Thymus (tissue), 11 donors: ENCODE measurements around the gene B4GALNT1. TPM values are rescaled to one million over a fixed set of nuclear protein-coding genes. Genes with fewer than 3 reads are reported as not detected.

Experiments
- DNase-seq, 9 donors: peaks; one replicate each; pipeline ENCODE4 v3.0.0-alpha.2; 2013; ENCODE audit warnings: low spot score in 9 of 9, low read depth in 6 of 9, missing footprints in 1 of 9
- H3K27ac ChIP-seq, 2 donors: one replicate each; pipeline ENCODE4 v1.5.1; 2013; ENCODE audit warnings: control low read depth in 1 of 2, low read depth in 1 of 2, low read length in 1 of 2, mild to moderate bottlenecking in 1 of 2, moderate library complexity in 1 of 2
- H3K27me3 ChIP-seq, 2 donors: one replicate each; pipeline ENCODE4 v1.5.1; 2013; ENCODE audit warnings: low read length in 1 of 2; ENCODE audit not compliant: control insufficient read depth in 2 of 2, insufficient read depth in 1 of 2
- H3K36me3 ChIP-seq, 2 donors: one replicate each; pipeline ENCODE4 v1.5.1; 2013; ENCODE audit warnings: low read length in 1 of 2, mild to moderate bottlenecking in 1 of 2, moderate library complexity in 1 of 2; ENCODE audit not compliant: control insufficient read depth in 2 of 2, insufficient read depth in 2 of 2
- H3K4me1 ChIP-seq, 2 donors: one replicate each; pipeline ENCODE4 v1.5.1; 2013; ENCODE audit warnings: low read length in 2 of 2; ENCODE audit not compliant: control insufficient read depth in 2 of 2, insufficient read depth in 2 of 2
- H3K4me3 ChIP-seq, 2 donors: one replicate each; pipeline ENCODE4 v1.5.1; 2013; ENCODE audit warnings: low read length in 2 of 2, control low read depth in 1 of 2, mild to moderate bottlenecking in 1 of 2
- H3K9me3 ChIP-seq, 2 donors: one replicate each; pipeline ENCODE4 v1.5.1; 2013; ENCODE audit warnings: low read length in 1 of 2, mild to moderate bottlenecking in 1 of 2; ENCODE audit not compliant: control insufficient read depth in 2 of 2, insufficient read depth in 1 of 2
- WGBS: extraction: QIAGEN DNeasy Blood & Tissue Kit; methylation state at CpG from one replicate; pipeline ENCODE4 v1.1.7; 2013; 5-methylcytosine and 5-hydroxymethylcytosine counted together
- polyA plus RNA-seq: library from polyadenylated mRNA; stranded (reverse); fragments of 200-250 nt; gene quantifications from one replicate; pipeline ENCODE4 v1.2.3, GENCODE V29; 2013
- total RNA-seq: library from RNA; stranded (reverse); fragments of 120-200 nt; gene quantifications from one replicate; pipeline ENCODE4 v1.2.4, GENCODE V29; 2013
- donor health status: healthy.

B4GALNT1 gene
- total and polyA plus RNA-seq, 2 donors, result 0.57 to 1.3 TPM

DNA sequence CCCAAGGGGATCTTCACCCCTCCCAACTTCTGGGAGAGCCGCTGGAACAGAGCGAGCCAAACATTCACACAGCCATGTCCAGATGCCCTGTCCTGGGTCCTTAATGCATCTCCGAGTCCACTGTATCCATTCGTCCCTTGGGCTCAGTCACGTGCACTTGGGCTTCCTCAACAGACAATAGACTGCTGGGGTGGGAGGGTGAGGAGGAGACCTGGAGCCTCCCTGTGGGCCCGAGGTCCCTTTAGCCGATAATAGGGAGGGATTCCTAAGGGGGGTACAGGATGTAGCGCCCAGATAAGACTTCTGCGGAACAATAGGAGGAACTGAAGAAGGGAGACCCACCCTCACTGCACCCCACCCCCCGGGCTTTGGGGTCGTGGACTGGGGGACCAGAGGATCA is 15.1 kb downstream of the B4GALNT1 start:
- Histone ChIP-seq H3K27me3 (peaks cover 56 to 99% of the 10 kb centered on the region in 2 donors), H3K27ac (no peak overlapping the region), H3K9me3 (peaks cover 0 to 10% of the 10 kb centered on the region in 2 donors), H3K4me1 (peaks cover 0 to 33% of the 10 kb centered on the region in 2 donors), H3K36me3 (no peaks in the 10 kb centered on the region), H3K4me3 (no peak overlapping the region)
- no peak for DNase-seq
- 54% methylated on average over 11 of the region's 11 CpGs for WGBS

DNA sequence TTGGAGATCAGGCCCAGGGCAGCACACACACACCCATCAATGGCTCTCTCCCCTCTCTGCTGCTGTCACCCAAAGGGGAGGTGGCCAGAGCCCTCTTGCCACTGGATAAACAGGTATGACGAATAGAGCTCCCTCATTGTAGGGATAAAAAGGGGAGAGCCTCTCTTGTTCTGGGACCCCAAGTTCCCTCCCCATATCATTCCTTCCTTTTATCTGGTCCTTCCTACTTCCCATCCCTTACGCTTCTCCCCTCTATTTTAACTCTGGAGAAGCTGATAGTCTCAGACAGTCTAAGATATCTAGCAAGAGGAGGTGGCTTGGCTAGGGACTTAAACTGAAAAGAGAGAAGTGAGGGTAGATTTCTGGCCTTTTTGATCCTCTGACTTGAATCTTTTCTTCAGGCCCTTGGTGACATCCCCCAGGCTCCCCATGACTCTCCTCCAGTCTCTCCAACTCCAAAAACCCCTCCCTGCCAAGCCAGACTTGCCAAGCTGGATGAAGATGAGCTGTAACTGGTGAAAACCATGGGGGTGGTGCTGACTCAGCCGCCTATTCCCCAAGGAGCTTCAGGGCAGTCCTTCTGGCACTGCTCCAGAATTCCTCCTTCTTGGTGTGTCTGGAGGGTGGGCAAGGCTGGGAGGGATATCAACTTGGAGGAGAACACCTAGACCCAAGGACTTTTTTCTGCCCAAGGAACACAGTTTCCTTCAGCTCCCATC is 16.5 kb downstream of the B4GALNT1 start:
- Histone ChIP-seq H3K36me3 (no peaks in the 10 kb centered on the region), H3K4me1 (peaks cover under 1 to 29% of the 10 kb centered on the region in 2 donors), H3K9me3 (peaks cover 0 to 10% of the 10 kb centered on the region in 2 donors), H3K27ac (no peak overlapping the region), H3K27me3 (peaks cover 53 to 99% of the 10 kb centered on the region in 2 donors), H3K4me3 (no peak overlapping the region)
- DNase-seq, result no peak
- 91% methylated on average over 3 of the region's 3 CpGs for WGBS

DNA sequence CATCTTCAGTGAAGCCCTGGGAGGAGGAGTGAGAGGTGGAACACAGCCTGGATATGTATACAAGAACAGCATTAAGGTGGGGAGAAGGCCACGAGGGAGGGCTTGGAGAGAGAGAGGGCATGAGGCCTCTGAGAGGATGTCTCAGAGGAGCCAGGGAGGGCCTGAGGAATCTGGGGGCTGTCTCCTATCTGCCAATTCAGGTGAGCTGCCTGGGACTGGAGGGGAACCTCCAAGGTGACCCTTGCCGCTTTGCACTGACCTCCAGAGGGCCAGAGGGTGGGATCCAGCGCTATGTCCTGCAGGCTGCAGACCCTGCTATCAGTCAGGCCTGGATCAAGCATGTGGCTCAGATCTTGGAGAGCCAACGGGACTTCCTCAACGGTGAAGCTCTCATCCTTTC is 17.4 kb downstream of the B4GALNT1 start:
- Histone ChIP-seq H3K27me3 (peaks cover 52 to 99% of the 10 kb centered on the region in 2 donors), H3K4me3 (no peak overlapping the region), H3K36me3 (no peaks in the 10 kb centered on the region), H3K9me3 (peaks cover 0 to 4% of the 10 kb centered on the region in 2 donors), H3K4me1 (peaks cover 8 to 27% of the 10 kb centered on the region in 2 donors), H3K27ac (no peak overlapping the region)
- WGBS, result 92% methylated on average over 5 of the region's 5 CpGs
- DNase-seq, result no peak

GRCh38 chr12:57614948-57615500 is 18.0 kb downstream of the B4GALNT1 start:
- Histone ChIP-seq H3K9me3 (peaks cover 0 to 3% of the 10 kb centered on the region in 2 donors), H3K27ac (no peak overlapping the region), H3K27me3 (peaks cover 48 to 99% of the 10 kb centered on the region in 2 donors), H3K4me3 (no peak overlapping the region), H3K36me3 (no peaks in the 10 kb centered on the region), H3K4me1 (peaks cover 8 to 32% of the 10 kb centered on the region in 2 donors)
- DNase-seq, result no peak
- WGBS, result 87% methylated on average over 11 of the region's 11 CpGs

DNA sequence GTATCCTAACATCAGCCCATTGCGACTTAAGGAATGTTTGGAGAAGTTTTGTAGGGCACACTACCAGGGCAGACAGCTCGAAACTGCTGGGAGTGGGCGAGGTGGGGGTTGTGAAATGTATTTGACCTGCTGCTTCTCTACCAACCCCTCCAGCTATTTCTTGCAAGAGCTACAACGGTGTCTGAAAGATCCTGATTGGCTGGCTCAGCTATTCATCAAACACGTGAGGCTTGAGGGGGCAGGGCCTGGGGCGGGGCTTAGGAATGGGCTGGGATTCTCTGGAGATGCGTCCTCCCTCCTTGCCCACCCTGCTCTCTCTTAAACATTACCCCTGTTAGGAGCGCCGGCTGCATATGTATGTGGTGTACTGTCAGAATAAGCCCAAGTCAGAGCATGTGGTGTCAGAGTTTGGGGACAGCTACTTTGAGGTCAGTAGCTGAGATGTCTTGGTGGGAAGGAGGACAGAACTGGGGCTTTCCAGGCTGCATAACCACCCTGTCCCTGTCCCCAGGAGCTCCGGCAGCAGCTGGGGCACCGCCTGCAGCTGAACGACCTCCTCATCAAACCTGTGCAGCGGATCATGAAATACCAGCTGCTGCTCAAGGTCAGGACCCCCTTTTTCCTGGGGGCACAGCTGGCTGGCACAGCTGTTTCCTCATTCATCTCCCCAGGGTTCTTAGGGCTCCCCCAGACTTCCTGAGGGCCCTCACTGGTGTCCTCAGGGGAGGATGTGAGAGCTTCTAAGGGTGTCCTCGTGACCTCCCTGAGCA is 18.6 kb downstream of the B4GALNT1 start:
- no peak overlapping the region for H3K27ac ChIP-seq
- peaks cover 0 to 3% of the 10 kb centered on the region in 2 donors for H3K9me3 ChIP-seq
- 42% methylated on average over 14 of the region's 14 CpGs for WGBS
- no peak overlapping the region for H3K4me3 ChIP-seq
- peaks cover 42 to 99% of the 10 kb centered on the region in 2 donors for H3K27me3 ChIP-seq
- peaks cover 8 to 27% of the 10 kb centered on the region in 2 donors for H3K4me1 ChIP-seq
- no peak for DNase-seq
- H3K36me3 ChIP-seq, result no peaks in the 10 kb centered on the region

- Histone ChIP-seq H3K27ac (no peak overlapping the region), H3K36me3 (peaks cover 4% of the 10 kb centered on the region in 2 donors), H3K9me3 (peaks cover 0 to 3% of the 10 kb centered on the region in 2 donors), H3K27me3 (peaks cover 34 to 96% of the 10 kb centered on the region in 2 donors), H3K4me3 (no peak overlapping the region), H3K4me1 (peaks cover 8 to 24% of the 10 kb centered on the region in 2 donors)
- WGBS, result 92% methylated on average over 10 of the region's 10 CpGs
- no peak for DNase-seq
Observed at GRCh38 chr12:57613427-57614109, 19.4 kb downstream of the B4GALNT1 start.

DNA sequence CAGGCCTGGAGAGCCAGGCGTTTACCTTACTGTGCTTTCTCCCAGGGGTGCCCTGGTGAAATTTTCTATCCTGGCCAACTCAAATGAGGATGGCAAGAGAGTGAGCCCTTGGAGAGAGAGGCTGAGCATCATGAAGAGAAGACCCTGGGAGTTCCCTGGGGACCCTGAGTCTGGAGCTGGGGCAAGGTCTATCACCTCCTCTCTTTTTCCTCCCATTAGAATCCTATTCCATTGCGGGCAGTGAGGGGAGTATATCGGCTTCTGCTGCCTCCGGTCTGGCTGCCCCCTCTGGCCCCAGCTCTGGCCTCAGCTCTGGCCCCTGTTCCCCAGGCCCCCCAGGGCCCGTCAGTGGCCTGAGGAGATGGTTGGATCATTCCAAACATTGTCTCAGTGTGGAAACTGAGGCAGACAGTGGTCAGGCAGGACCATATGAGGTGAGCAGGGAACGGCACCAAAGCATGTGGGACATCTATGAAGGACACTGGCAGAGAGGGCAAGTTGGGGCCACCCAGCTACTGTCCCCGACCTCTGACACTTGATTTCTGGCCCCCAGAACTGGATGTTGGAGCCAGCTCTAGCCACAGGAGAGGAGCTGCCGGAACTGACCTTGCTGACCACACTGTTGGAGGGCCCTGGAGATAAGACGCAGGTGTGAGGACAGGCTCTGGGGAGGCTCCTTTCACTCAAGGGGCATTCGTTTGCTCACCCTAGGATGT is 20.1 kb downstream of the B4GALNT1 start:
- peaks cover 8 to 24% of the 10 kb centered on the region in 2 donors for H3K4me1 ChIP-seq
- DNase-seq, result no peak
- no peak overlapping the region for H3K4me3 ChIP-seq
- H3K9me3 ChIP-seq, result peaks cover 0 to 3% of the 10 kb centered on the region in 2 donors
- peaks cover 4 to 7% of the 10 kb centered on the region in 2 donors for H3K36me3 ChIP-seq
- WGBS, result 96% methylated on average over 10 of the region's 10 CpGs
- peaks cover 27 to 92% of the 10 kb centered on the region in 2 donors for H3K27me3 ChIP-seq
- no peak overlapping the region for H3K27ac ChIP-seq
